ENCODE data around the gene GMDS. TPM values are rescaled to one million over a fixed set of nuclear protein-coding genes. Genes with fewer than 3 reads are reported as not detected.

GMDS gene
- total RNA-seq, 2 experiments from 2014 or later = 38.4 to 41.3 TPM

GRCh38 chr6:2099870-2100269 lies 145.5 kb downstream of the GMDS start:
- no peaks in the 10 kb centered on the region for H3K27me3 Mint-ChIP-seq (ENCODE audit: low read depth)
- H3K9me3 Mint-ChIP-seq = no peaks in the 10 kb centered on the region
- no peak for DNase-seq
- H3K36me3 Mint-ChIP-seq (ENCODE audit: low read depth) = no peaks in the 10 kb centered on the region
- H3K4me1 Mint-ChIP-seq (ENCODE audit: low read depth) = no peaks in the 10 kb centered on the region
- CTCF ChIA-PET = no interaction called here
- intact Hi-C loops (cut with micrococcal nuclease) = no loop called here
- H3K4me3 Mint-ChIP-seq = no peak overlapping the region
- H3K27ac Mint-ChIP-seq = no peak overlapping the region

- Mint-ChIP-seq H3K36me3 (ENCODE audit: low read depth) (peaks cover 3% of the 10 kb centered on the region), H3K4me3 (no peak overlapping the region), H3K9me3 (no peaks in the 10 kb centered on the region), H3K4me1 (ENCODE audit: low read depth) (no peaks in the 10 kb centered on the region), H3K27ac (no peak overlapping the region), H3K27me3 (ENCODE audit: low read depth) (no peaks in the 10 kb centered on the region)
- no peak for DNase-seq
- CTCF ChIA-PET = no interaction called here
- intact Hi-C loops (cut with micrococcal nuclease) = no loop called here
Observed at GRCh38 chr6:2097464-2097863, 147.9 kb downstream of the GMDS start.

- H3K4me3 Mint-ChIP-seq = no peak overlapping the region
- peaks cover 10% of the 10 kb centered on the region for H3K36me3 Mint-ChIP-seq (ENCODE audit: low read depth)
- H3K9me3 Mint-ChIP-seq = no peaks in the 10 kb centered on the region
- H3K4me1 Mint-ChIP-seq (ENCODE audit: low read depth) = no peaks in the 10 kb centered on the region
- CTCF ChIA-PET = no interaction called here
- no peak overlapping the region for H3K27ac Mint-ChIP-seq
- intact Hi-C loops (cut with micrococcal nuclease) = no loop called here
- no peaks in the 10 kb centered on the region for H3K27me3 Mint-ChIP-seq (ENCODE audit: low read depth)
- DNase-seq = no peak
Observed at GRCh38 chr6:2094642-2095041, 150.8 kb downstream of the GMDS start.

- Mint-ChIP-seq H3K27ac (no peak overlapping the region), H3K36me3 (ENCODE audit: low read depth) (peaks cover 17% of the 10 kb centered on the region), H3K4me3 (no peak overlapping the region), H3K4me1 (ENCODE audit: low read depth) (peaks cover 11% of the 10 kb centered on the region), H3K27me3 (ENCODE audit: low read depth) (no peaks in the 10 kb centered on the region), H3K9me3 (no peaks in the 10 kb centered on the region)
- intact Hi-C loops (cut with micrococcal nuclease) = no loop called here
- no peak for DNase-seq
- CTCF ChIA-PET = no interaction called here
Observed at GRCh38 chr6:2086326-2086965, 159.0 kb downstream of the GMDS start.

GRCh38 chr6:2085657-2086056 lies 159.7 kb downstream of the GMDS start:
- H3K4me3 Mint-ChIP-seq = no peak overlapping the region
- H3K27ac Mint-ChIP-seq = no peak overlapping the region
- H3K36me3 Mint-ChIP-seq (ENCODE audit: low read depth) = peaks cover 16% of the 10 kb centered on the region
- no peak for DNase-seq
- H3K27me3 Mint-ChIP-seq (ENCODE audit: low read depth) = no peaks in the 10 kb centered on the region
- CTCF ChIA-PET = interaction anchor here (0.7 kb wide), 1 partner anchor 258 kb away, joined by 3 read pairs; no protein-coding TSS in a partner anchor
- H3K4me1 Mint-ChIP-seq (ENCODE audit: low read depth) = peaks cover 15% of the 10 kb centered on the region
- intact Hi-C loops (cut with micrococcal nuclease) = no loop called here
- no peaks in the 10 kb centered on the region for H3K9me3 Mint-ChIP-seq

DNA sequence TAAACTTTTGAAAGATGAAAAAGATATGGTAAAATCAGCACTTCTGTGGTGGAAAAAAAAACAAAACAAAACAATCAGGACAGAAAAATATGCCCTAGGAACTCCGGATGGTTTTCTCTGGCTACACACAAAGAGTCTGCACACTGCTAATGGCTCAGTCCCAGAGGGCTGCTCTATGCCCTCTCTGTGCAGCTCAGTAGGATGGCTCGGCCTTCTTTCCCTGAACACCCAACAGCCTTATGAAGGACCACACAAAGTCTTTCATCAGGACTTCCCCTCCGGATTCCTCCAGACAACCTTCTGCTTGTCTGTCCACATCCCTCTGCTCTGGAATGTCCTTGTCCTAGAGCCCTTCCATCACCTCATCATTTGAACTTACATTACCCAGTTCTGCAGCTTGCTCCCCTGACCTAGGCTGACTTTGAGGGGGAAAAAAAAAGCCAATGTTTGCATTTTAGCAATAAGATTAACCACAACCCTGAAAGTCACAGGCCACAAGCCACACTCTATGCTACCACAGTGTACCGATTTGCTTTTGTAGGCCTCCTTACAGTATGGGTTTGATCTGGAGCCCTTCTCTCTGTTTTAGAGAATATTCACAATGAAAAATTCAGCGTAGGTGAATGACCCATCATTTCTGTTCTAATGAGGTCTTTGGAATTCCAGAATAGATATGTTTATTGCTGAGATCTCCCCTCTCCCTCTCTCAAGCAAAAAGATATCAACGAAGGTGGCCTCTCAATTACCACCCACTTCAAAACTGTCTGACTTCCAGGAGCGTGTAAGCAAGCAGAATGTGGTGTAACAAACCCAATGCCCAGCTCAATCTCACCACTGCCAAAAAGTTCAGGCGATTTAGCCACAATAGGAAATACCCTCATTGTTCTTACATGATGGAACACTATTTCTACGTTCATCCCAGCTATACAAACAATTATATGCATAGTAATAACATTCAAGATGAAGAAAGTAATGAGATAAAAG lies 164.0 kb downstream of the GMDS start:
- H3K9me3 Mint-ChIP-seq = peaks cover 18% of the 10 kb centered on the region
- H3K4me3 Mint-ChIP-seq = no peak overlapping the region
- peaks cover 25% of the 10 kb centered on the region for H3K36me3 Mint-ChIP-seq (ENCODE audit: low read depth)
- peaks cover 32% of the 10 kb centered on the region for H3K4me1 Mint-ChIP-seq (ENCODE audit: low read depth)
- no peak overlapping the region for H3K27ac Mint-ChIP-seq
- CTCF ChIA-PET = no interaction called here
- DNase-seq = peak; percentile 24
- no peaks in the 10 kb centered on the region for H3K27me3 Mint-ChIP-seq (ENCODE audit: low read depth)
- intact Hi-C loops (cut with micrococcal nuclease) = no loop called here

DNA sequence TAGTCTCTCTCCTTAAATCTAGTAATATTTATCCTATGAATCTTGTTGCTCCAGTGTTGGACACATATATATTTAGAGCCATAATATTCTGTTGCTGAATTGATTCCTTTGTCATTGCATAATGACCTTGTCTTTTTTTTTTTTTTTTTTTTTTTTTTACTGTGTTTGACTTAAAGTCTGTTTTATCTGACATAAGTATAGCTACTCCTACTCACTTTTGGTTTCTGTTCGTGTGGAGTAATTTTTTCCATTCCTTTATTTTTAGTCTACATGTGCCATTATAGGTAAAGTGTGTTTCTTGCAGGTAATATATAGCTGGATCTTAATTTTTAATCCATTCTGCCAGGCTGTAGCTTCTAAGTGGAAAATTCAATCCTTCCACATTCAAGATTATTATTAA lies 166.5 kb downstream of the GMDS start:
- no peak for DNase-seq
- Mint-ChIP-seq H3K27me3 (ENCODE audit: low read depth) (no peaks in the 10 kb centered on the region), H3K4me3 (no peak overlapping the region), H3K27ac (no peak overlapping the region), H3K36me3 (ENCODE audit: low read depth) (peaks cover 22% of the 10 kb centered on the region), H3K9me3 (peaks cover 22% of the 10 kb centered on the region), H3K4me1 (ENCODE audit: low read depth) (peaks cover 32% of the 10 kb centered on the region)
- CTCF ChIA-PET = interaction anchor here (0.6 kb wide), 1 partner anchor 296 kb away, joined by 4 read pairs; no protein-coding TSS in a partner anchor
- intact Hi-C loops (cut with micrococcal nuclease) = loop anchor here (1.0 kb wide), 1 partner anchor 31 kb away; no protein-coding TSS in a partner anchor

- intact Hi-C loops (cut with micrococcal nuclease) = no loop called here
- Mint-ChIP-seq H3K27ac (no peak overlapping the region), H3K27me3 (ENCODE audit: low read depth) (no peaks in the 10 kb centered on the region), H3K36me3 (ENCODE audit: low read depth) (peaks cover 20% of the 10 kb centered on the region), H3K4me3 (no peak overlapping the region), H3K4me1 (ENCODE audit: low read depth) (peaks cover 31% of the 10 kb centered on the region), H3K9me3 (peaks cover 22% of the 10 kb centered on the region)
- CTCF ChIA-PET = no interaction called here
- DNase-seq = no peak
Observed at GRCh38 chr6:2077826-2078225, 167.6 kb downstream of the GMDS start.

DNA sequence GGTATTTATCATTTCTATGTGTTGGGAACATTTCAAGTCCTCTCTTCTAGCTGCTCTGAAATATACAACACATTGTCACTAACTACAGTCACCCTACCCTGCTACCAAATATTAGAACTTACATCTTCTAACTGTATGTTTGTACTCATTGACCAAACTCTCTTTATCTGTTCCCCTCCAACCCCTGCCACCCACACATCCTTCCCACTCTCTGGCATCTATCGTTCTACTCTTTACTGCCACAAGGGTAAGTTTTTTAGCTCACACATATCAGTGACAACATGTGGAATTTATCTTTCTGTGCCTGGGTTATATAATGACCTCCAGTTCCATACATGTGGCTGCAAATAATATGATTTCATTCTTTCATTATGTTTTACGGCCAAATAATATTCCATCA lies 171.9 kb downstream of the GMDS start:
- DNase-seq = no peak
- CTCF ChIA-PET = no interaction called here
- Mint-ChIP-seq H3K27me3 (ENCODE audit: low read depth) (no peaks in the 10 kb centered on the region), H3K4me3 (no peak overlapping the region), H3K27ac (no peak overlapping the region), H3K4me1 (ENCODE audit: low read depth) (peaks cover 6% of the 10 kb centered on the region), H3K9me3 (peaks cover 22% of the 10 kb centered on the region), H3K36me3 (ENCODE audit: low read depth) (peaks cover 15% of the 10 kb centered on the region)
- intact Hi-C loops (cut with micrococcal nuclease) = no loop called here

DNA sequence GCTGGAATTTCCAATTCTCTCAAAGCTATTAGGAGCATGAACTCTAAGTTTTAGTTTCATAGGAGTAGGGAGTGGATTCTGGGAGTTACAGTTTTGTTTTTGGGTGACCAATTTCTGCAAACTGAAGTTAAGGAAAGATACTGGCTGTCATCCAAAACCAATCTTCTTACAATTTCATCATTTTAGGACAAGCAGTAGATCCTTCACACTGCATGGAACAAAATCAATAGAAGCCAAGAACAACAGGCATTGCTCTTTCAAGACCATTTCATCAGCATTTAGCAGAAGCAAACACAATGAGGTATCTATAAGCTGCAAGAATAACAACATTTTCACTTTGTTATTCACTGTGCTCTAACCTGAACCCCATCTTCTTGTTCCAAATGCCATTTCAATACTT lies 173.0 kb downstream of the GMDS start:
- no peak overlapping the region for H3K4me3 Mint-ChIP-seq

GRCh38 chr6:2063547-2063946 lies 181.9 kb downstream of the GMDS start:
- Mint-ChIP-seq H3K4me1 (ENCODE audit: low read depth) (peaks cover 2% of the 10 kb centered on the region), H3K4me3 (no peak overlapping the region), H3K27ac (no peak overlapping the region), H3K27me3 (ENCODE audit: low read depth) (no peaks in the 10 kb centered on the region), H3K36me3 (ENCODE audit: low read depth) (peaks cover 13% of the 10 kb centered on the region), H3K9me3 (peaks cover 7% of the 10 kb centered on the region)
- intact Hi-C loops (cut with micrococcal nuclease) = no loop called here
- CTCF ChIA-PET = no interaction called here
- no peak for DNase-seq

More for the DNA sequence above, 173.0 kb downstream of the GMDS start:
- no peak for DNase-seq
- no peak overlapping the region for H3K27ac Mint-ChIP-seq
- peaks cover 18% of the 10 kb centered on the region for H3K9me3 Mint-ChIP-seq
- intact Hi-C loops (cut with micrococcal nuclease) = no loop called here
- H3K36me3 Mint-ChIP-seq (ENCODE audit: low read depth) = peaks cover 10% of the 10 kb centered on the region
- no peaks in the 10 kb centered on the region for H3K4me1 Mint-ChIP-seq (ENCODE audit: low read depth)
- H3K27me3 Mint-ChIP-seq (ENCODE audit: low read depth) = no peaks in the 10 kb centered on the region
- CTCF ChIA-PET = no interaction called here

DNA sequence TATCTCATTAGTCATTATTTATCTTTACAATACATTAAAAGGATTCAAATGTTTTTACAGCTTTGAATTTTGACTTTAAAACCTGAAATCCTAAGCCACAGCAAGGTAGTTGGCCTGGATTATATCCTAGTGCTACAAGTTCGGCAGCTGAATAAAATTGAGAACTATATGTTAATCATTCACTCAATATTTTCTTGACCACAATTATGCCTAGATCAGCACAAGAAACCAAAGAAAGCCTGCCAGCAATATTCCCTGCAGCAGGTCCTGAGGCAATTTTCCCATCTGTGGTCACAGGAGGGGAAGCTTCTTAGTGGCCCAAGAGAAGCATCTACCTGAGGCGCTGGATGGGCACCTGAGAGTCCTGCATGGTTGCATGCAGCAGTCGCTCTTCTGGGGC lies 183.5 kb downstream of the GMDS start:
- intact Hi-C loops (cut with micrococcal nuclease) = no loop called here
- DNase-seq = no peak
- H3K9me3 Mint-ChIP-seq = peaks cover 4% of the 10 kb centered on the region
- no peak overlapping the region for H3K4me3 Mint-ChIP-seq
- no peak overlapping the region for H3K27ac Mint-ChIP-seq
- H3K27me3 Mint-ChIP-seq (ENCODE audit: low read depth) = no peaks in the 10 kb centered on the region
- CTCF ChIA-PET = no interaction called here
- peaks cover 8% of the 10 kb centered on the region for H3K4me1 Mint-ChIP-seq (ENCODE audit: low read depth)
- H3K36me3 Mint-ChIP-seq (ENCODE audit: low read depth) = peaks cover 17% of the 10 kb centered on the region

DNA sequence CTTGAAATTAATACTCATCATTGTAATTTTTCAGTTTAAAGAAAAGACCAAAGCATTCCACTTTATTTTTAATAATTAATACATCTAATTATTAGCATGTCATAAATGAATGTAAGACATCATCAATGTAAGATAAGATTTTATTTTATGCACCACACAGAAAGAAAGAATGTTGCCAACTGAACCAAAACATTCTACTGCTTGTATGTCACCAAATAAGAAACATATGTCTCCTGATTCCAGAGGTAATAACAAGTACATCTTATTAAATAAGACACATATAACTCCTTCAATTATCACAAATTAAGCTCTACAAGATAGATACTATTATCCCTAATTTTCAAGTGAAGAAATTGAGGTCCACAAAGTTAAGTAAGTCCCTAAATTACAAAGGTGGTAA lies 189.5 kb downstream of the GMDS start:
- Mint-ChIP-seq H3K9me3 (peaks cover 1% of the 10 kb centered on the region), H3K27me3 (ENCODE audit: low read depth) (no peaks in the 10 kb centered on the region), H3K27ac (no peak overlapping the region), H3K4me1 (ENCODE audit: low read depth) (peaks cover 12% of the 10 kb centered on the region), H3K36me3 (ENCODE audit: low read depth) (peaks cover 12% of the 10 kb centered on the region), H3K4me3 (no peak overlapping the region)
- intact Hi-C loops (cut with micrococcal nuclease) = no loop called here
- CTCF ChIA-PET = no interaction called here
- DNase-seq = no peak

Data from activated naive CD4-positive, alpha-beta T cell treated with anti-CD3 and anti-CD28 coated beads for 36 hours (primary cell).